Fibroblast of mammary gland (primary cell): ENCODE results near the gene TSLP.

ENCODE experiments used
- DNase-seq: peaks from one replicate; pipeline ENCODE4 v3.0.0-alpha.2; 2010; ENCODE audit warnings: low read depth
- H3K4me3 ChIP-seq: 2 replicates; pipeline ENCODE4 v1.5.1; 2011; ENCODE audit warnings: low read depth, mild to moderate bottlenecking, low read length, moderate library complexity; ENCODE audit not compliant: control insufficient read depth
- TF ChIP-seq, protein P1 (sequence below): conservative IDR thresholded peaks from 2 replicates; pipeline ENCODE4 v1.5.1; 2011; ENCODE audit warnings: low read depth, low read length, inconsistent platforms; ENCODE audit not compliant: control insufficient read depth, insufficient read depth

TSLP gene

DNA sequence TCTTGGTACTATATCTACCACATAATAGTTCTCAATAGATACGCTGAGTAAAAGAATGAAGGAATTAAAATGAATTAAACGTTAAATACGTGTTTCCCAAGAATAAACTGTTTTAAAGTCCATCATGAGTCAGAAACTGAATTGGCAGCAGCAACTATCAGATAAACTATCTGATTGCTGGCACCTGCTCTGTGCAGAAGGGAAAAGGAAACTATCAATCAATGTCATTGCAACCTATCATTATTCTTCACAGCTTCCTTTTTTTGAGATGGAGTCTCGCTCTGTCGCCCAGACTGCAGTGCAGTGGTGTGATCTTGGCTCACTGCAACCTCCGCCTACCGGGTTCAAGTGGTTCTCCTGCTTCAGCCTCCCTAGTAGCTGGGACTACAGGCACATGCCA, 11.8 kb downstream of the TSLP start:
- TF ChIP-seq, protein P1, sequence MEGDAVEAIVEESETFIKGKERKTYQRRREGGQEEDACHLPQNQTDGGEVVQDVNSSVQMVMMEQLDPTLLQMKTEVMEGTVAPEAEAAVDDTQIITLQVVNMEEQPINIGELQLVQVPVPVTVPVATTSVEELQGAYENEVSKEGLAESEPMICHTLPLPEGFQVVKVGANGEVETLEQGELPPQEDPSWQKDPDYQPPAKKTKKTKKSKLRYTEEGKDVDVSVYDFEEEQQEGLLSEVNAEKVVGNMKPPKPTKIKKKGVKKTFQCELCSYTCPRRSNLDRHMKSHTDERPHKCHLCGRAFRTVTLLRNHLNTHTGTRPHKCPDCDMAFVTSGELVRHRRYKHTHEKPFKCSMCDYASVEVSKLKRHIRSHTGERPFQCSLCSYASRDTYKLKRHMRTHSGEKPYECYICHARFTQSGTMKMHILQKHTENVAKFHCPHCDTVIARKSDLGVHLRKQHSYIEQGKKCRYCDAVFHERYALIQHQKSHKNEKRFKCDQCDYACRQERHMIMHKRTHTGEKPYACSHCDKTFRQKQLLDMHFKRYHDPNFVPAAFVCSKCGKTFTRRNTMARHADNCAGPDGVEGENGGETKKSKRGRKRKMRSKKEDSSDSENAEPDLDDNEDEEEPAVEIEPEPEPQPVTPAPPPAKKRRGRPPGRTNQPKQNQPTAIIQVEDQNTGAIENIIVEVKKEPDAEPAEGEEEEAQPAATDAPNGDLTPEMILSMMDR = no peak
- H3K4me3 ChIP-seq = no peak overlapping the region
- DNase-seq = no peak

DNA sequence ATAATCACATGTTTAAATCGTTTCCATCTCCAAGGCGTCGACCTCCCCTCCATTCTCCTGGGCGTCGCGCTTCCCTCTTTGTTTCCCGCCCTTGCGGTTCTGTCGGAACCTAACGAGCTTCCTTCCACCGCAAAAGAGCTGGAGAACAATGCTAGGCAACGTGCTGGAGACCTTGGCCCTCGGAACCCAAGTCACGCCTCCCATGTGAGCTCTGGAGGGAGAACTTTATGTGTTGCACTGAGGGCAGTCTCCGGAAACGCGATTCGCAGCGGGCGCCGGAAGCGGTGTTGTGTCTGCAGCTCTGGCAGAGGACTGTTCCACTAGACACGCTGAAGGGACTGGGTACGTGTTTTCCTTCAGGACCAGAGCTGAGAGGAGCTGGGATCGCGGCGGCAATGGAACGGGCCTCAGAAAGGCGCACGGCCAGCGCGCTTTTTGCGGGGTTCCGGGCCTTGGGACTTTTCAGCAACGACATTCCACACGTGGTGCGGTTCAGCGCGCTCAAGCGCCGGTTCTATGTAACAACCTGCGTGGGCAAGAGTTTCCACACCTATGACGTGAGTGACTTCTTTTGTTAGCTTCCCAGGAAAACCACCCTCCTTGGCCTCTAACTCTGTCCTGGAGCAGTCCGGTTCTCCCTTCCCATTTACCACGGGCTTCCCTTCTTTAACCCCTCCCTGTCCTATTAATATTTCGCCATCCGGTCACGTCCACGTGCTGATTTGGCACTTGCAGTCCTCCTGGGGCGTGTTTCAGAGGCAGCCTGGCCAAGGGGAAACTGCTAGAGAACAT, 20.7 kb downstream of the TSLP start, which contains the start of gene WDR36:
Gene WDR36 (plus strand): TSS at position 287 of the 792 bp plus-strand sequence. CDS start 109 bp downstream, at position 396.
- H3K4me3 ChIP-seq = peak within 1 kb of the TSS; percentile 99
- peak; percentile 93 for DNase-seq
- TF ChIP-seq, protein P1 = no peak

DNA sequence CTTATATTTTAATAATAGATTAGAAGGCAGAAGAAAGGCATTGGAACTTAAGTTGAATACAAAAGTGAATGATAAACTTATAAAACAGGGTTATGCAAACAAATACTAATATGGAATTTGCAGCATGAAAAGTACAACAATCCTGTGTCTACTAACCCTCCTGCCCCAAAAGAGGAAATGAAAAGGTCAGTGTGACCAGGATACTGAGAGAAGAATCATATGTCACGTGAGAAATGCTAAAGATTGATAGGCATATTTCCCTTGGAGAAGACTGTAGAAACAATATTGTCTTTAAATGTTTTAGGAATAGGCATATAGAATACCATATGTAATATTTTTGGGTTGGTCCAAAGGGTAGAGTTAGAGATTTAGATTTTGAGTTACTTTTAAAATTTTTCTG, 24.5 kb downstream of the TSLP start:
- no peak for DNase-seq
- no peak overlapping the region for H3K4me3 ChIP-seq
- TF ChIP-seq, protein P1 = no peak

DNA sequence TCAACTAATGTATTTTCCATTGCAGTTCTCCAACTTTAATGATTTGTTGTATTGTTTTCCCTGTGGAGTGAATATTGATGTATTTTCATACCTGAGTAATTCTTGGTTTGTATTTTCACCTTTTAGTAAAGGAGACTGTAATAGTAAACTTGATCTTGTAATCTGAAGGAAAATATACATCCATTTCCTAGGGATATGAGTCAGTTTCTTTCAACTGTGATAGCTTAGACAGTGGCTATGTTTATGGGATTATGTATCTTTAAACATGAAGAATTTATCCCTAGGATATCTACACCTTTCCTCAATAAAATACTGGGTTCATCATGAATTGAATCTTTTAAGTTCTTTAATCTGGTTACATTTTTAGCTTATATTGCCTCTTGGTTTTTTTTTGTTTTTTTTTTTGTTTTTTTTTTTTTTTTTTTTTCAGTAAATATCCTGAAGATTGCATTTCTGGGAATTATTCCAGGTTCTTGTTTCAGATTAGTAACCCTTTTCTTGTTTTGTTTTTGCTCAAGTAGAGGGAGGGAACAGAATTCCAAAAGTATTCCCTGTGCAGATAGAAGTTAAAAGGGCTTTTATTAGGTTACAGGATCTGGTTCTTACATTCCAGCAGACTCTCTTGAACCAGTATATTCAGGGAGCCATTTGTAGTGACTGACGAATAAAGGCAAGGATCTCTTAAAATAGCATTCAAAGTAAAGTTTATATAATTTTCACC, 27.7 kb downstream of the TSLP start:
- TF ChIP-seq, protein P1 = no peak
- H3K4me3 ChIP-seq = no peak overlapping the region
- peak; percentile 30 for DNase-seq

DNA sequence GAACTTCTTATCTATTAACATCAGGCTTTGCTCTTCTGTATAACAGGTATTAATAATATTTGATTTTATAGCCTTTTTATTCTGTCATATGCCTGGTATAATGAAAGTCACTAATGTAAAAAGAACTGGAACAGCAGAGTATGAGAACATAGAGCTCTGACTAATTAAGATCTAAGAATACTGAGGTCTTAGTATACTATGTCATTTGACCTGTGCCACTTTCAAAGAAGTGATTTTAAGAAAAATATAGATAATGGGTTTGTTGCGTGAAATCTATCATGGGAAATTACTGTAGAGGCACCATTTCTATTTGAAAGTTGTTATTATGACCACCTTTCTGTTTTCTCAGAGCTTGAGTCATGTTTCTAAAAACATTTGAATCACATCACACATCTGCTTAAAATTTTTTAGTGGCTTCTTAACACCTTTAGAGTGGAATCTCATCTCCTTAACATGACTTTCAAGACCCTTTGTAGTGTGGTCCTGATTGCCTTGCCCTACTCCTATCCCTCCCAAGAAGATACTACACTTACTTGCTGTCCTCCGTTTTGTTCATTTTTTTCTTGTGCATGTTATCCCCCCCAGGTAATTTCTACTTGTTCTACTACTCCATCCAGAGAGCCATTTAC, 34.9 kb downstream of the TSLP start:
- TF ChIP-seq, protein P1 = no peak
- no peak overlapping the region for H3K4me3 ChIP-seq
- no peak for DNase-seq

DNA sequence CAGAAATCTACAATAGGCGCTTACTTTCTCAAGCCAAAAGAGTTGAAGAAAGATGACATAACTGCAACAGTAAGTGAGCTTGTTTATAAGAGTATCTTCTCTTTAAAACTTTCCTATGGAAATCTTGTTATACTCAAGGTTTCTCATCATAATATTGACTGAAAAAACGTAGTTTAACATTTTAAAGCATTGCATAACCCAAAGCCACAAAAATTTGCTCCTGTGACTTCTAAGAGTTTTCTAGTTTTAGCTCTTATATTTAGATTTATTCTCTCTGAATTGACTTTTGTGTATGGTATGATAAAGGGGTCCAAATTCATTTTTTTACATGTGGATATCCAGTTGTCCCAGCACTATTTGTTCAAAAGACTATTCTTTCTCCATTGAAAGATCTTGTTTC, 35.9 kb downstream of the TSLP start:
- TF ChIP-seq, protein P1 = no peak
- no peak overlapping the region for H3K4me3 ChIP-seq
- DNase-seq = no peak
